ENCODE data around the gene RHD.

GRCh38 chr1:25239681-25240541, 32.4 kb upstream of the RHD start:
- TF ChIP-seq CTCF (conservative IDR thresholded peaks at IDR 0.05; ENCODE audit: low read length) (peak; percentile 75), EZH2phosphoT487 (IDR thresholded peaks at IDR 0.05; ENCODE audit: borderline replicate concordance, low read depth, low read length) (no peak)
